T-cell (primary cell): ENCODE measurements around the gene NUDT22. TPM values are rescaled to one million over a fixed set of nuclear protein-coding genes. Genes with fewer than 3 reads are reported as not detected.

Source experiments
- total RNA-seq, 35 experiments: library from RNA in 6 of 35; stranded (reverse) in 6 of 35; fragments of 120-200 nt in 1 of 35; gene quantifications; one replicate each; pipeline versions ENCODE4 v1.2.1 to v1.2.4 and lab custom pipeline; 2013 to 2026

The NUDT22 gene
- total RNA-seq, 5 donors from 2014 or later (not counting 1 experiment from before 2014, with no cell fraction given): 49.7 to 108 (median 97.5) TPM

Other genes starting within 250 kb of the NUDT22 start
- 10 to 100 TPM; 63.1 to 76.7 (median 67.2) TPM for gene OTUB1, start 239.8 kb upstream of the NUDT22 start, total RNA-seq
- not detected for gene FLRT1, start 190.3 kb upstream of the NUDT22 start, total RNA-seq
- gene MACROD1, start 60.2 kb upstream of the NUDT22 start, total RNA-seq: 10 to 100 TPM in 3 of 5 donors, 1 to 10 TPM in 2; 6.0 to 14.8 (median 10.4) TPM
- 100 to 1,000 TPM in 3 of 5 donors, 10 to 100 TPM in 2; 61.1 to 133 (median 107) TPM for gene STIP1, start 40.1 kb upstream of the NUDT22 start, total RNA-seq
- gene FERMT3, start 19.6 kb upstream of the NUDT22 start, total RNA-seq: 100 to 1,000 TPM; 115 to 184 (median 161) TPM
- 10 to 100 TPM; 16.1 to 48.3 (median 40.2) TPM for gene TRPT1, start 88 bp upstream of the NUDT22 start, total RNA-seq
- gene DNAJC4, start 4.3 kb downstream of the NUDT22 start, total RNA-seq: 10 to 100 TPM; 46.2 to 64.7 (median 51.4) TPM
- gene VEGFB, start 8.3 kb downstream of the NUDT22 start, total RNA-seq: 10 to 100 TPM; 47.9 to 80.7 (median 76.0) TPM
- 10 to 100 TPM; 17.9 to 53.0 (median 42.9) TPM for gene FKBP2, start 14.8 kb downstream of the NUDT22 start, total RNA-seq
- 100 to 1,000 TPM in 1 of 5 donors, 10 to 100 TPM in 4; 31.2 to 143 (median 88.1) TPM for gene PPP1R14B, start 20.7 kb downstream of the NUDT22 start, total RNA-seq
- gene PLCB3, start 25.3 kb downstream of the NUDT22 start, total RNA-seq: 10 to 100 TPM in 3 of 5 donors, 1 to 10 TPM in 2; 3.6 to 14.9 (median 11.2) TPM
- 10 to 100 TPM; 17.5 to 37.7 (median 29.1) TPM for gene BAD, start 58.4 kb downstream of the NUDT22 start, total RNA-seq
- gene GPR137, start 59.6 kb downstream of the NUDT22 start, total RNA-seq: 10 to 100 TPM; 31.0 to 39.8 (median 34.2) TPM
- under 1 TPM in 3 of 5 donors, not detected in 2; 0.22 to 0.35 (median 0.33) TPM for gene KCNK4, start 65.0 kb downstream of the NUDT22 start, total RNA-seq
- under 1 TPM in 1 of 5 donors, not detected in 4; 0.40 TPM for gene CATSPERZ, start 74.1 kb downstream of the NUDT22 start, total RNA-seq
- gene ESRRA, start 79.2 kb downstream of the NUDT22 start, total RNA-seq: 10 to 100 TPM; 20.2 to 43.1 (median 39.7) TPM
- gene TRMT112, start 91.3 kb downstream of the NUDT22 start, total RNA-seq: 100 to 1,000 TPM; 104 to 177 (median 151) TPM
- 10 to 100 TPM; 35.8 to 86.7 (median 71.7) TPM for gene PRDX5, start 91.8 kb downstream of the NUDT22 start, total RNA-seq
- 100 to 1,000 TPM; 132 to 144 (median 133) TPM for gene CCDC88B, start 113.9 kb downstream of the NUDT22 start, total RNA-seq
- 10 to 100 TPM; 16.5 to 48.7 (median 43.7) TPM for gene RPS6KA4, start 132.9 kb downstream of the NUDT22 start, total RNA-seq